LNCaP clone FGC (cell line): ENCODE results near the gene TRPC1.

Source experiments
- DNase-seq: peaks from one replicate; pipeline ENCODE4 v3.0.0-alpha.2; 2011; ENCODE audit warnings: low read depth
- H3K4me3 ChIP-seq: 2 replicates; pipeline ENCODE4 v1.5.1; 2011; ENCODE audit warnings: mild to moderate bottlenecking, low read depth, low read length, control low read depth
- TF ChIP-seq, protein P1 (sequence below): IDR thresholded peaks from 2 replicates; pipeline ENCODE4 v1.5.1; 2012; ENCODE audit warnings: mild to moderate bottlenecking; ENCODE audit not compliant: control insufficient read depth, insufficient read depth; ENCODE audit errors: extremely low read depth

TRPC1 gene

DNA sequence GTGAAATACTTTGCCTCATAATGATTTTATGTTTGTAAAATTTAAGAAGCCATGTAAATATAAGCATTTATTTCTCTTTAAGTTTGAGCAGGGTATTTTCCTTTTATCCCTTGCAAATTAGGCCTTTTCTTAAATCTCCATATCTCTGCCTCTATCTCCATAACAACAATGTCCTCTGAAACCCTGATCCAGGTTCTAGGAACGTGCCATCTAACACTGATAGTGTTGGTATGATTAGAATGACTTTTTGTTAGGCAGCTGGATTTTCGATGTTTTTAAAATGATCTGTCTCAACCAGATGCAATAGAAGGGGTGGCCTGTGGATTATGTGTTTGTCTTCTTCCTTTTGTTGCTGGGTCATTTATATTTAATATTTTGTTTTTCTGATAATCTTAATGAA, 77.9 kb downstream of the TRPC1 start:
- TF ChIP-seq, protein P1, sequence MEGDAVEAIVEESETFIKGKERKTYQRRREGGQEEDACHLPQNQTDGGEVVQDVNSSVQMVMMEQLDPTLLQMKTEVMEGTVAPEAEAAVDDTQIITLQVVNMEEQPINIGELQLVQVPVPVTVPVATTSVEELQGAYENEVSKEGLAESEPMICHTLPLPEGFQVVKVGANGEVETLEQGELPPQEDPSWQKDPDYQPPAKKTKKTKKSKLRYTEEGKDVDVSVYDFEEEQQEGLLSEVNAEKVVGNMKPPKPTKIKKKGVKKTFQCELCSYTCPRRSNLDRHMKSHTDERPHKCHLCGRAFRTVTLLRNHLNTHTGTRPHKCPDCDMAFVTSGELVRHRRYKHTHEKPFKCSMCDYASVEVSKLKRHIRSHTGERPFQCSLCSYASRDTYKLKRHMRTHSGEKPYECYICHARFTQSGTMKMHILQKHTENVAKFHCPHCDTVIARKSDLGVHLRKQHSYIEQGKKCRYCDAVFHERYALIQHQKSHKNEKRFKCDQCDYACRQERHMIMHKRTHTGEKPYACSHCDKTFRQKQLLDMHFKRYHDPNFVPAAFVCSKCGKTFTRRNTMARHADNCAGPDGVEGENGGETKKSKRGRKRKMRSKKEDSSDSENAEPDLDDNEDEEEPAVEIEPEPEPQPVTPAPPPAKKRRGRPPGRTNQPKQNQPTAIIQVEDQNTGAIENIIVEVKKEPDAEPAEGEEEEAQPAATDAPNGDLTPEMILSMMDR: no peak
- no peak for DNase-seq

DNA sequence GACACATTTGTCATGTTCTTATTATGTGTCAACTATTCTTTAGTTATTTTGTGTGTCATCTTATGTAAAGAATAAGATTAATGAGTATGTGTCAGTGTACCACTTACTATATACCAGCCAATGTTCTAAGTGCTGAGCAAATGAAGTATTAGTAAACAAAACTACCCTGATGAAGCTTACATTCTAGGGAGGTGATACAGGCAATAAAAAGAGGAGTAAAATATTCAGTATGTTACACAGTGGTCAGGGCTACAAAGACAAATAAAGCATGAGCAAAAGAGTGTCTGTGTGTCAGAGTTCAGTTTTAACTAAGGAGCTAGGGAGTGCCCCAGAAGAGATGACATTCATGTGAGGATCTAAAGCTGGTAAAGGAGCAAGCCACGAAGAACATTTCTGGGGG, 79.1 kb downstream of the TRPC1 start:
- no peak for DNase-seq
- TF ChIP-seq, protein P1: no peak
- no peak overlapping the region for H3K4me3 ChIP-seq

More for the DNA sequence above, 77.9 kb downstream of the TRPC1 start:
- H3K4me3 ChIP-seq: no peak overlapping the region

DNA sequence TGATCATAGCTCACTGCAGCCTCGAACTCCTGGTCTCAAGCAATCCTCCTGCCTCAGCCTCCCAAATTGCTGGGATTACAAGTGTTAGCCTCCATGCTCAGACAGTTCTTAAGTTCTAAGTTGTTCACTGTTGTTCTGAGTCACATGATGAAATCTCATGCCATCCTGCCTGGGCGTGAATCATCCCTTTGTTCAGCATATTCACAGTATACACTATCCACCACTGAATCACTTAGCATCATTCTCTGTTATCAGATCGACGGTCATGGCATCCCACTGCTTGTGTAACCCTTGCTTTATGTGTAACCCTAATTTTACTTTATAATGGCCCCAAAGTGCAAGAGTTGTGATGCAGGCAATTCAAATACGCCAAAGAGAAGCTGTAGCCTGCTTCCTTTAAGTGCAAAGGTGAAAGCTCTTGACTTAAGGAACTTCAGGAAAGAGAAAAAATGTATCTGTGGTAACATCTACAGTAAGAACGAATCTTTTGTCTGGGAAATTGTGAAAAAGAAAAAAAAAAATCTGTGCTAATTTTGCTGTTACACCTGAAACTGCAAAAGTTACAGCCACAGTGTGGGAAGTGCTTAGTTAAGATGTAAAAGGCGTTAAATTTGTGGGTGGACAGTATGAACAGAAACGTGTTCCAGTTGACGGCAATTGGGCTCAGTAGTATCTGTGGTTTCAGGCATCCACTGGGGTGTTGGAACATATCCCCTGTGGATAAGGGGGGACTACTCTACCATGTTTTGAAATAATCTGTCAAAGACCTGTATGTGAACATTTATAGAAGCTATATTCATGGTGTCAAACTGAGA, 84.5 kb downstream of the TRPC1 start:
- TF ChIP-seq, protein P1: no peak
- DNase-seq: no peak

DNA sequence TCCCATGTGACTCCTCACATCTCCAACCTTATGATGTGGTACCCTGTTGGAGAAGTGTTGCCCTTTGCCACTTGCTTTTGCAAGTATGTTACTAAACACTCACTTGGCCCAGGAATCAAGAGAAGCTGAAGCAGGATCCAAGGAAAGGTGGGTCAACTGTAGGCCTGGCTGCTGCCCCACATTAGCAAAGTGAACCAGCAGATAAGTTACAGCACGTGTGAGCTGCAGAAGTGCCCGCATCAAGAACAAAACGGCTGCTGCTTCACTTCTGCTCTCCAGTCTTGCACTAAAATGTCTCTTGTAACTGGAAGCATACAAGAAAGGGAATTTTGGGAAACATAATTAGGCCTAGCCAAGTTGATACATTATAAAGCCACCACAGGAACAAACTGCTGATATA, 85.4 kb downstream of the TRPC1 start:
- DNase-seq: no peak
- TF ChIP-seq, protein P1: no peak
- H3K4me3 ChIP-seq: no peak overlapping the region

More for the DNA sequence above, 84.5 kb downstream of the TRPC1 start:
- no peak overlapping the region for H3K4me3 ChIP-seq

DNA sequence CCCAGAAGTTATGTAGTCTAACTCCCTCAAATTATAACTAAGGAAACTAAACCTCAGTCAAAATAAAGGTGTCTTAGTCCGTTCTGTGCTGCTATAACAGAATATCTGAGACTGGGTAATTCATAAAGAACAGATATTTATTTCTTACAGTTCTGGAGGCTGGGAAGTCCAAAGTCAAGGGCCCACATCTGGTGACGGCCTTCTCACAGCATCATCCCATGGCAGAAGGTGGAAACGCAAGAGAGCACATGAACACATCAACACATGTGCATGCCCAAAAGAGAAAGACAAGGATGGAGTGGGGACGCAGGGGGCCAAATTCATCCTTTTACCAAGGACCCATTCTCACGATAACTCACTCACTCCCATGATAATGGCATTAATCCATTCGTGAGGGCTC, 92.0 kb downstream of the TRPC1 start:
- no peak overlapping the region for H3K4me3 ChIP-seq
- TF ChIP-seq, protein P1: no peak

DNA sequence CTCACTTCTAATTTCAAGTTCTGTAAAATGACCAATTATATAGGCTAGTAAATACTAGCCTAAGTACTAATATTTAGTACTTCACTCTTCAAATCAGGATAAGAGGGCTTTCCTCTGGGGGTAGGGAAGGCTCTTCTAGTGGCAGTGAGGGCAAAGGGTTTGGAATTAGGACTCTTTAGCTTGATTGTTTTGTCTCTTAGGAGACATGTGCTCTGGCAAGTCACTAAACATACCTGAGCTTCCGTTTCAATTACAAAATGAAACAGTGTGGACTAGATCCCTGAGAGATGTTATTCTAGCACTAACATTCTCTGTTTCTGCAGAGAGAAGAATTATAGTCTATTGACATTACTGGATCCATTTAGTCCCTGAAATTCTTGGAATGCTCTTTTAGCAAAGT, 93.5 kb downstream of the TRPC1 start:
- TF ChIP-seq, protein P1: no peak
- H3K4me3 ChIP-seq: no peak overlapping the region
- DNase-seq: no peak

More for the DNA sequence above, 92.0 kb downstream of the TRPC1 start:
- DNase-seq: no peak

DNA sequence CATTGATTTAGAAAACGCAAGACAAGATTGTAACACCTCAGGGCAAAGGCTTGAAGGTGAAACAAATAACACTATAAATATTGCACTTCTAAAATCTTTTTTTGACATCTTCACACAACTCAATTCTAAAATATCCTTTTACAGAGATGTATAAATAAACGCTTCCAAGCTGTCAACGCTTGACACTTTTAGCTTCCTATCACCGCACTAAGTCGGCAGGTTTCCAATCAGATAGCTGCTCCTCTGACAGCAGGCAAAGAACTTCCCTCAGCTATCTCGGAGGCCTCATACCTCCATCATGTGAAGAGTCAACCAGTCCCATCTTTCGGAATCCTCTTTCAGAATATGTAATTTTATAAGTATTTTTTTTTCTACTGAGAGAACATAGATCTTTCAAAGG, 94.1 kb downstream of the TRPC1 start:
- H3K4me3 ChIP-seq: no peak overlapping the region
- DNase-seq: peak; percentile 4
- TF ChIP-seq, protein P1: no peak
